ENCODE data around the gene EMILIN2. TPM values are rescaled to one million over a fixed set of nuclear protein-coding genes. Genes with fewer than 3 reads are reported as not detected.

The EMILIN2 gene
- total and polyA plus RNA-seq, 2 experiments from 2014 or later, result 10.6 to 16.8 TPM

GRCh38 chr18:2869207-2869606, 22.4 kb downstream of the EMILIN2 start:
- Histone ChIP-seq H2AFZ (no peak overlapping the region), H3K79me2 (no peaks in the 10 kb centered on the region), H3K36me3 (replicated peaks; ENCODE audit: insufficient read depth, low read depth) (no peaks in the 10 kb centered on the region), H4K20me1 (ENCODE audit: insufficient read depth, poor library complexity, severe bottlenecking) (no peaks in the 10 kb centered on the region), H3K4me3 (no peak overlapping the region), H3K4me2 (no peak overlapping the region), H3K9me3 (ENCODE audit: low read depth) (no peaks in the 10 kb centered on the region), H3K27ac (no peak overlapping the region), H3K9me2 (replicated peaks; ENCODE audit: insufficient read depth) (no peaks in the 10 kb centered on the region), H3K27me3 (no peaks in the 10 kb centered on the region), H3K4me1 (ENCODE audit: insufficient read depth) (no peaks in the 10 kb centered on the region)
- no peak for TF ChIP-seq EZH2 (IDR thresholded peaks at IDR 0.05; ENCODE audit: borderline replicate concordance)
- DNase-seq (ENCODE audit: low spot score), result no peak
- WGBS (ENCODE audit: low lambda C conversion rate, missing lambda C conversion rate), result 87% methylated on average over 2 of the region's 2 CpGs

DNA sequence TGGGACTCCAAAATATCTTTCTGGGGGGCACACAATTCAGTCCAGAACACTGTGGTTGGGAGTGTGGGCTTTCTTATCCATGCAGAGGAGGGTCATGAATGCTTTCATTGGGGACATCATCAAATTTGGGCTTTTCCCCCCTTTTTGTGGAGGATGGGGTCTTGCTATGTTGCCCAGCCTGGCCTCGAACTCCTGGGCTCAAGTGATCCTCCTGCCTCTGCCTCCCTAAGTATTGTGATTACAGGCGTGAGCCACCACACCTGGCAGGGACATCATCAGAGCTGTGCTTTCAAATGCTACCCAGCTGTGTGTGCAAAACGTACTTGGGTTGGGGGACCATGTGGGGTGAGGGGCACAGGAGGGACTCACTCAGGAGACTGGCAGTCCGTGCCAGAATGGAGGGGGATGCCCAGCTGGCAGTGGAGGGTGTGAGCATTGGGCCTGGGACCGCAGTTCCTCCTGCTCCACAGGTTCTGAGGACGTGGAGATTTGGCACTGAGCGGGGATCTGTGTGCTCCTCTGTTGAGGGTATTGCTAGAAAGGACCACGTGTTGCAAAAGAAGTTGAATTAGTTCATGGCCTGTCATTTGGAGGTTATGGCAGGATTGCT, 24.4 kb downstream of the EMILIN2 start:
- no peaks in the 10 kb centered on the region for H4K20me1 ChIP-seq (ENCODE audit: insufficient read depth, poor library complexity, severe bottlenecking)
- 92% methylated on average over 8 of the region's 8 CpGs for WGBS (ENCODE audit: low lambda C conversion rate, missing lambda C conversion rate)
- no peak overlapping the region for H3K4me3 ChIP-seq
- TF ChIP-seq, protein P1, sequence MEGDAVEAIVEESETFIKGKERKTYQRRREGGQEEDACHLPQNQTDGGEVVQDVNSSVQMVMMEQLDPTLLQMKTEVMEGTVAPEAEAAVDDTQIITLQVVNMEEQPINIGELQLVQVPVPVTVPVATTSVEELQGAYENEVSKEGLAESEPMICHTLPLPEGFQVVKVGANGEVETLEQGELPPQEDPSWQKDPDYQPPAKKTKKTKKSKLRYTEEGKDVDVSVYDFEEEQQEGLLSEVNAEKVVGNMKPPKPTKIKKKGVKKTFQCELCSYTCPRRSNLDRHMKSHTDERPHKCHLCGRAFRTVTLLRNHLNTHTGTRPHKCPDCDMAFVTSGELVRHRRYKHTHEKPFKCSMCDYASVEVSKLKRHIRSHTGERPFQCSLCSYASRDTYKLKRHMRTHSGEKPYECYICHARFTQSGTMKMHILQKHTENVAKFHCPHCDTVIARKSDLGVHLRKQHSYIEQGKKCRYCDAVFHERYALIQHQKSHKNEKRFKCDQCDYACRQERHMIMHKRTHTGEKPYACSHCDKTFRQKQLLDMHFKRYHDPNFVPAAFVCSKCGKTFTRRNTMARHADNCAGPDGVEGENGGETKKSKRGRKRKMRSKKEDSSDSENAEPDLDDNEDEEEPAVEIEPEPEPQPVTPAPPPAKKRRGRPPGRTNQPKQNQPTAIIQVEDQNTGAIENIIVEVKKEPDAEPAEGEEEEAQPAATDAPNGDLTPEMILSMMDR (IDR thresholded peaks at IDR 0.05; ENCODE audit: poor library complexity), result no peak
- no peak for TF ChIP-seq EZH2 (IDR thresholded peaks at IDR 0.05; ENCODE audit: borderline replicate concordance)
- no peak for TF ChIP-seq EZH2phosphoT487 (IDR thresholded peaks at IDR 0.05; ENCODE audit: low read depth, severe bottlenecking, unreplicated experiment)
- H3K79me2 ChIP-seq, result no peaks in the 10 kb centered on the region
- H3K4me1 ChIP-seq (ENCODE audit: insufficient read depth), result no peaks in the 10 kb centered on the region
- H3K4me2 ChIP-seq, result no peak overlapping the region
- H3K9me2 ChIP-seq (replicated peaks; ENCODE audit: insufficient read depth), result no peaks in the 10 kb centered on the region
- no peak overlapping the region for H2AFZ ChIP-seq
- H3K36me3 ChIP-seq (replicated peaks; ENCODE audit: insufficient read depth, low read depth), result no peaks in the 10 kb centered on the region
- DNase-seq (ENCODE audit: low spot score), result no peak
- H3K27ac ChIP-seq, result no peak overlapping the region
- no peaks in the 10 kb centered on the region for H3K9me3 ChIP-seq (ENCODE audit: low read depth)
- no peaks in the 10 kb centered on the region for H3K27me3 ChIP-seq

DNA sequence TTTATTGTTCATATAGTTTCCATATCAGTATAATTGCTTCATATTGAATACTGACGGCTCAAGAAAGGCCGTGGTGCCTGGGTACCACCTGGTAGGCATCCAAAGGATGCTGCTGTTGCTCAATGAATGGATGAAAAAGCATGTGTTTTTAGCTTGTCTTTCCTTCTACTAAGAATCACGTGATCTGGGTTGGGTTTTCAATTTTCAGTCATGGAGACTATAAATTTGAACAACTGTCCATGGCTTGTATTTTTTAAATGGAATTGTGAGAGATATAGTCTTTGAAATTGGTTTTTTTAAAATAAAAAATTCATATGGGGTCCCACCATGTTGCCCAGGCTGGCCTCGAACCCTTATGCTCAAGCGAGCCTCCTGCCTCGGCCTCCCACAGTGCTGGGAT, 25.3 kb downstream of the EMILIN2 start:
- Histone ChIP-seq H3K9me2 (replicated peaks; ENCODE audit: insufficient read depth) (no peaks in the 10 kb centered on the region), H3K27ac (no peak overlapping the region), H3K79me2 (no peaks in the 10 kb centered on the region), H3K4me1 (ENCODE audit: insufficient read depth) (no peaks in the 10 kb centered on the region), H3K4me2 (no peak overlapping the region), H2AFZ (no peak overlapping the region), H3K9me3 (ENCODE audit: low read depth) (no peaks in the 10 kb centered on the region), H3K27me3 (no peaks in the 10 kb centered on the region), H3K36me3 (replicated peaks; ENCODE audit: insufficient read depth, low read depth) (no peaks in the 10 kb centered on the region), H4K20me1 (ENCODE audit: insufficient read depth, poor library complexity, severe bottlenecking) (no peaks in the 10 kb centered on the region), H3K4me3 (no peak overlapping the region)
- no peak for DNase-seq (ENCODE audit: low spot score)
- TF ChIP-seq EZH2phosphoT487 (IDR thresholded peaks at IDR 0.05; ENCODE audit: low read depth, severe bottlenecking, unreplicated experiment) (no peak), EZH2 (IDR thresholded peaks at IDR 0.05; ENCODE audit: borderline replicate concordance) (no peak)
- TF ChIP-seq, protein P1 (IDR thresholded peaks at IDR 0.05; ENCODE audit: poor library complexity), result no peak
- WGBS (ENCODE audit: low lambda C conversion rate, missing lambda C conversion rate), result 93% methylated on average over 6 of the region's 6 CpGs

DNA sequence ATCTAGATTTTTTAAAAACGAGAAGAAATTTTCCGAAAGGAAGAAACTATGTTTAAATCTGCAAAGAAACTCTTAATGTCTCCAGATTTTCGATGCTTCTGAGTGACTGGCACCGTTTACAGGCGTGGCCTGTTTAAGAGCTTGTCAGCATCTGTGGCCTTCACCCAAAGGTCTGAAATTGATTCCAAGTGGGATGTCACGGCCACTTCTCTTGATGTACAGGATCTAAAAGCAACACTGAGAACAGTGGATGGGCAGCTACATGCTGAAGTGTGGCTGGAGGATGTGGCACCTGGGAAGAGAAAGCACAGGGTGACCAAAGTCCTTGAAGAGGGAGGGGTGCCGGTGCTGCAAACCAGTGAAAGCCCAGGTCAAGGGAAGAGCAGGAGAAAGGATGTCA, 28.0 kb downstream of the EMILIN2 start:
- DNase-seq (ENCODE audit: low spot score), result no peak
- no peaks in the 10 kb centered on the region for H3K4me1 ChIP-seq (ENCODE audit: insufficient read depth)

More for the DNA sequence above, 28.0 kb downstream of the EMILIN2 start:
- Histone ChIP-seq H3K4me2 (no peak overlapping the region), H3K4me3 (no peak overlapping the region), H3K36me3 (replicated peaks; ENCODE audit: insufficient read depth, low read depth) (no peaks in the 10 kb centered on the region), H3K9me3 (ENCODE audit: low read depth) (no peaks in the 10 kb centered on the region), H3K9me2 (replicated peaks; ENCODE audit: insufficient read depth) (no peaks in the 10 kb centered on the region), H3K27ac (no peak overlapping the region), H2AFZ (no peak overlapping the region), H3K27me3 (no peaks in the 10 kb centered on the region), H3K79me2 (no peaks in the 10 kb centered on the region), H4K20me1 (ENCODE audit: insufficient read depth, poor library complexity, severe bottlenecking) (no peaks in the 10 kb centered on the region)
- TF ChIP-seq, protein P1 (IDR thresholded peaks at IDR 0.05; ENCODE audit: poor library complexity), result no peak
- TF ChIP-seq EZH2 (IDR thresholded peaks at IDR 0.05; ENCODE audit: borderline replicate concordance) (no peak), EZH2phosphoT487 (IDR thresholded peaks at IDR 0.05; ENCODE audit: low read depth, severe bottlenecking, unreplicated experiment) (no peak)
- 87% methylated on average over 7 of the region's 7 CpGs for WGBS (ENCODE audit: low lambda C conversion rate, missing lambda C conversion rate)
